ENCODE measurements around the gene SLC36A3. TPM values are rescaled to one million over a fixed set of nuclear protein-coding genes. Genes with fewer than 3 reads are reported as not detected.

The SLC36A3 gene
- total RNA-seq, 1 experiment from 2014 or later = not detected

DNA sequence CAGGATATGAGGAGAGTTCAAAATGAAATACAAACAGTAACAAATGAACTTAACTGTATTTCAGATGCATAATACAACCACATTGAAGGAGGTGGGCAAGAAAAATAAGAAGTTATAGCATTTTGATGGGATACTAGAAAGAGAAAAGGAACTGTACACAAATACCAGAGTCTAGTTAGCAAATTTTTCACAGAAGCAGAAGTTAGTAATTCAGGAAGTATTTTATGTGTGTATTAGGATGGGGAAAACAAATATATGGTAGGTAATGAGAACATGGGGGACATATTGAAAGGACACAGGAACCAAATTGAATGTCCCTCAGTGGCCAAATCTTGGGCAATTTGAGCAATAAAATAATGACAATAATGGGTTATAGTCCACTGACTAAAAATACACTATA lies 32.2 kb downstream of the SLC36A3 start:
- no peak overlapping the region for H3K27ac Mint-ChIP-seq
- no peak overlapping the region for H3K4me3 Mint-ChIP-seq
- POLR2A ChIA-PET = no interaction called here
- no peak for DNase-seq (ENCODE audit: low spot score)
- TF ChIP-seq, protein P1, sequence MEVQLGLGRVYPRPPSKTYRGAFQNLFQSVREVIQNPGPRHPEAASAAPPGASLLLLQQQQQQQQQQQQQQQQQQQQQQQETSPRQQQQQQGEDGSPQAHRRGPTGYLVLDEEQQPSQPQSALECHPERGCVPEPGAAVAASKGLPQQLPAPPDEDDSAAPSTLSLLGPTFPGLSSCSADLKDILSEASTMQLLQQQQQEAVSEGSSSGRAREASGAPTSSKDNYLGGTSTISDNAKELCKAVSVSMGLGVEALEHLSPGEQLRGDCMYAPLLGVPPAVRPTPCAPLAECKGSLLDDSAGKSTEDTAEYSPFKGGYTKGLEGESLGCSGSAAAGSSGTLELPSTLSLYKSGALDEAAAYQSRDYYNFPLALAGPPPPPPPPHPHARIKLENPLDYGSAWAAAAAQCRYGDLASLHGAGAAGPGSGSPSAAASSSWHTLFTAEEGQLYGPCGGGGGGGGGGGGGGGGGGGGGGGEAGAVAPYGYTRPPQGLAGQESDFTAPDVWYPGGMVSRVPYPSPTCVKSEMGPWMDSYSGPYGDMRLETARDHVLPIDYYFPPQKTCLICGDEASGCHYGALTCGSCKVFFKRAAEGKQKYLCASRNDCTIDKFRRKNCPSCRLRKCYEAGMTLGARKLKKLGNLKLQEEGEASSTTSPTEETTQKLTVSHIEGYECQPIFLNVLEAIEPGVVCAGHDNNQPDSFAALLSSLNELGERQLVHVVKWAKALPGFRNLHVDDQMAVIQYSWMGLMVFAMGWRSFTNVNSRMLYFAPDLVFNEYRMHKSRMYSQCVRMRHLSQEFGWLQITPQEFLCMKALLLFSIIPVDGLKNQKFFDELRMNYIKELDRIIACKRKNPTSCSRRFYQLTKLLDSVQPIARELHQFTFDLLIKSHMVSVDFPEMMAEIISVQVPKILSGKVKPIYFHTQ (CRISPR knock-in tag; IDR thresholded peaks at IDR 0.05) = no peak
- no peak for TF ChIP-seq NR1H2 (CRISPR knock-in tag; IDR thresholded peaks at IDR 0.05)
- TF ChIP-seq NFE2L1 (CRISPR knock-in tag; IDR thresholded peaks at IDR 0.05) = no peak
- TF ChIP-seq, protein P2, sequence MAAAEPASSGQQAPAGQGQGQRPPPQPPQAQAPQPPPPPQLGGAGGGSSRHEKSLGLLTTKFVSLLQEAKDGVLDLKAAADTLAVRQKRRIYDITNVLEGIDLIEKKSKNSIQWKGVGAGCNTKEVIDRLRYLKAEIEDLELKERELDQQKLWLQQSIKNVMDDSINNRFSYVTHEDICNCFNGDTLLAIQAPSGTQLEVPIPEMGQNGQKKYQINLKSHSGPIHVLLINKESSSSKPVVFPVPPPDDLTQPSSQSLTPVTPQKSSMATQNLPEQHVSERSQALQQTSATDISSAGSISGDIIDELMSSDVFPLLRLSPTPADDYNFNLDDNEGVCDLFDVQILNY (CRISPR knock-in tag; IDR thresholded peaks at IDR 0.05) = no peak
- TF ChIP-seq MXD4 (CRISPR knock-in tag; IDR thresholded peaks at IDR 0.05; ENCODE audit: borderline replicate concordance) = no peak
- TF ChIP-seq ATF1 (CRISPR knock-in tag; IDR thresholded peaks at IDR 0.05) = no peak
- no peak for TF ChIP-seq CBFB (CRISPR knock-in tag; IDR thresholded peaks at IDR 0.05; ENCODE audit: low read depth)
- TF ChIP-seq SOX15 (CRISPR knock-in tag; IDR thresholded peaks at IDR 0.05) = no peak
- TF ChIP-seq OVOL2 (CRISPR knock-in tag; IDR thresholded peaks at IDR 0.05; ENCODE audit: borderline replicate concordance) = no peak
- no peak for ATAC-seq
- no peaks in the 10 kb centered on the region for H3K27me3 Mint-ChIP-seq (ENCODE audit: low read depth)
- no peaks in the 10 kb centered on the region for H3K9me3 Mint-ChIP-seq
- CTCF ChIA-PET = interaction anchor here (1.6 kb wide), 1 partner anchor 45 kb away, joined by 5 read pairs; no protein-coding TSS in a partner anchor
- H3K36me3 Mint-ChIP-seq = peaks cover 14% of the 10 kb centered on the region
- no peaks in the 10 kb centered on the region for H3K4me1 Mint-ChIP-seq

DNA sequence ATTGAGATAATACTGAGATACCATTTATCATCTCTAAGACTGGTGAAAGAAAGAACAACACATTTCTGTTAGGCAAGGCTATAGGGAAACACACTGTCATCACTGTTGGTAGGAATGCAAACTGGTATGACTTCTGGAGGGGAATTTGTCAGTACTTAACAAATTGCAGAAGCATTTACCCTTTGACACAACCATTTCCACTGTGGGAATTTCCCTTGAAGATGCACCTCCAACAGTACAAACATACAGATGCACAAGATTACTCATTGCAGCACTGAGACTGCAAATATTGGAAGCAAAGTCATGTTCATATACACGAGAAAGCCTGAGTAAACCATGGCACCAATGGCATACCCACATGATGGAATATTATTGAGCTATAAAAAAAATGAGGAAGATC lies 33.0 kb downstream of the SLC36A3 start:
- no peaks in the 10 kb centered on the region for H3K9me3 Mint-ChIP-seq
- no peak for DNase-seq (ENCODE audit: low spot score)
- CTCF ChIA-PET = interaction anchor here (1.6 kb wide), 1 partner anchor 46 kb away, joined by 5 read pairs; no protein-coding TSS in a partner anchor
- TF ChIP-seq, protein P3, sequence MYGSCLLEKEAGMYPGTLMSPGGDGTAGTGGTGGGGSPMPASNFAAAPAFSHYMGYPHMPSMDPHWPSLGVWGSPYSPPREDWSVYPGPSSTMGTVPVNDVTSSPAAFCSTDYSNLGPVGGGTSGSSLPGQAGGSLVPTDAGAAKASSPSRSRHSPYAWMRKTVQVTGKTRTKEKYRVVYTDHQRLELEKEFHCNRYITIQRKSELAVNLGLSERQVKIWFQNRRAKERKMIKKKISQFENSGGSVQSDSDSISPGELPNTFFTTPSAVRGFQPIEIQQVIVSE (CRISPR knock-in tag; IDR thresholded peaks at IDR 0.05; ENCODE audit: borderline replicate concordance) = no peak
- TF ChIP-seq, protein P4, sequence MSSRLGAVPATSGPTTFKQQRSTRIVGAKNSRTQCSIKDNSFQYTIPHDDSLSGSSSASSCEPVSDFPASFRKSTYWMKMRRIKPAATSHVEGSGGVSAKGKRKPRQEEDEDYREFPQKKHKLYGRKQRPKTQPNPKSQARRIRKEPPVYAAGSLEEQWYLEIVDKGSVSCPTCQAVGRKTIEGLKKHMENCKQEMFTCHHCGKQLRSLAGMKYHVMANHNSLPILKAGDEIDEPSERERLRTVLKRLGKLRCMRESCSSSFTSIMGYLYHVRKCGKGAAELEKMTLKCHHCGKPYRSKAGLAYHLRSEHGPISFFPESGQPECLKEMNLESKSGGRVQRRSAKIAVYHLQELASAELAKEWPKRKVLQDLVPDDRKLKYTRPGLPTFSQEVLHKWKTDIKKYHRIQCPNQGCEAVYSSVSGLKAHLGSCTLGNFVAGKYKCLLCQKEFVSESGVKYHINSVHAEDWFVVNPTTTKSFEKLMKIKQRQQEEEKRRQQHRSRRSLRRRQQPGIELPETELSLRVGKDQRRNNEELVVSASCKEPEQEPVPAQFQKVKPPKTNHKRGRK (CRISPR knock-in tag; IDR thresholded peaks at IDR 0.05; ENCODE audit: borderline replicate concordance) = no peak
- TF ChIP-seq, protein P5, sequence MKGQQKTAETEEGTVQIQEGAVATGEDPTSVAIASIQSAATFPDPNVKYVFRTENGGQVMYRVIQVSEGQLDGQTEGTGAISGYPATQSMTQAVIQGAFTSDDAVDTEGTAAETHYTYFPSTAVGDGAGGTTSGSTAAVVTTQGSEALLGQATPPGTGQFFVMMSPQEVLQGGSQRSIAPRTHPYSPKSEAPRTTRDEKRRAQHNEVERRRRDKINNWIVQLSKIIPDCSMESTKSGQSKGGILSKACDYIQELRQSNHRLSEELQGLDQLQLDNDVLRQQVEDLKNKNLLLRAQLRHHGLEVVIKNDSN (CRISPR knock-in tag; IDR thresholded peaks at IDR 0.05) = no peak
- no peak for TF ChIP-seq ELF4 (CRISPR knock-in tag; IDR thresholded peaks at IDR 0.05; ENCODE audit: low read depth)
- TF ChIP-seq NR2C2 (CRISPR knock-in tag; IDR thresholded peaks at IDR 0.05) = no peak
- no peak for TF ChIP-seq ZNF138 (CRISPR knock-in tag; conservative IDR thresholded peaks at IDR 0.05)
- TF ChIP-seq, protein P6, sequence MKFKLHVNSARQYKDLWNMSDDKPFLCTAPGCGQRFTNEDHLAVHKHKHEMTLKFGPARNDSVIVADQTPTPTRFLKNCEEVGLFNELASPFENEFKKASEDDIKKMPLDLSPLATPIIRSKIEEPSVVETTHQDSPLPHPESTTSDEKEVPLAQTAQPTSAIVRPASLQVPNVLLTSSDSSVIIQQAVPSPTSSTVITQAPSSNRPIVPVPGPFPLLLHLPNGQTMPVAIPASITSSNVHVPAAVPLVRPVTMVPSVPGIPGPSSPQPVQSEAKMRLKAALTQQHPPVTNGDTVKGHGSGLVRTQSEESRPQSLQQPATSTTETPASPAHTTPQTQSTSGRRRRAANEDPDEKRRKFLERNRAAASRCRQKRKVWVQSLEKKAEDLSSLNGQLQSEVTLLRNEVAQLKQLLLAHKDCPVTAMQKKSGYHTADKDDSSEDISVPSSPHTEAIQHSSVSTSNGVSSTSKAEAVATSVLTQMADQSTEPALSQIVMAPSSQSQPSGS (CRISPR knock-in tag; IDR thresholded peaks at IDR 0.05; ENCODE audit: borderline replicate concordance, low read depth) = no peak
- TF ChIP-seq, protein P7, sequence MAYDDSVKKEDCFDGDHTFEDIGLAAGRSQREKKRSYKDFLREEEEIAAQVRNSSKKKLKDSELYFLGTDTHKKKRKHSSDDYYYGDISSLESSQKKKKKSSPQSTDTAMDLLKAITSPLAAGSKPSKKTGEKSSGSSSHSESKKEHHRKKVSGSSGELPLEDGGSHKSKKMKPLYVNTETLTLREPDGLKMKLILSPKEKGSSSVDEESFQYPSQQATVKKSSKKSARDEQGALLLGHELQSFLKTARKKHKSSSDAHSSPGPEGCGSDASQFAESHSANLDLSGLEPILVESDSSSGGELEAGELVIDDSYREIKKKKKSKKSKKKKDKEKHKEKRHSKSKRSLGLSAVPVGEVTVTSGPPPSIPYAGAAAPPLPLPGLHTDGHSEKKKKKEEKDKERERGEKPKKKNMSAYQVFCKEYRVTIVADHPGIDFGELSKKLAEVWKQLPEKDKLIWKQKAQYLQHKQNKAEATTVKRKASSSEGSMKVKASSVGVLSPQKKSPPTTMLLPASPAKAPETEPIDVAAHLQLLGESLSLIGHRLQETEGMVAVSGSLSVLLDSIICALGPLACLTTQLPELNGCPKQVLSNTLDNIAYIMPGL (CRISPR knock-in tag; IDR thresholded peaks at IDR 0.05) = no peak
- no peak for TF ChIP-seq ZBTB21 (CRISPR knock-in tag; IDR thresholded peaks at IDR 0.05; ENCODE audit: borderline replicate concordance)
- TF ChIP-seq, protein P8, sequence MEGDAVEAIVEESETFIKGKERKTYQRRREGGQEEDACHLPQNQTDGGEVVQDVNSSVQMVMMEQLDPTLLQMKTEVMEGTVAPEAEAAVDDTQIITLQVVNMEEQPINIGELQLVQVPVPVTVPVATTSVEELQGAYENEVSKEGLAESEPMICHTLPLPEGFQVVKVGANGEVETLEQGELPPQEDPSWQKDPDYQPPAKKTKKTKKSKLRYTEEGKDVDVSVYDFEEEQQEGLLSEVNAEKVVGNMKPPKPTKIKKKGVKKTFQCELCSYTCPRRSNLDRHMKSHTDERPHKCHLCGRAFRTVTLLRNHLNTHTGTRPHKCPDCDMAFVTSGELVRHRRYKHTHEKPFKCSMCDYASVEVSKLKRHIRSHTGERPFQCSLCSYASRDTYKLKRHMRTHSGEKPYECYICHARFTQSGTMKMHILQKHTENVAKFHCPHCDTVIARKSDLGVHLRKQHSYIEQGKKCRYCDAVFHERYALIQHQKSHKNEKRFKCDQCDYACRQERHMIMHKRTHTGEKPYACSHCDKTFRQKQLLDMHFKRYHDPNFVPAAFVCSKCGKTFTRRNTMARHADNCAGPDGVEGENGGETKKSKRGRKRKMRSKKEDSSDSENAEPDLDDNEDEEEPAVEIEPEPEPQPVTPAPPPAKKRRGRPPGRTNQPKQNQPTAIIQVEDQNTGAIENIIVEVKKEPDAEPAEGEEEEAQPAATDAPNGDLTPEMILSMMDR (IDR thresholded peaks at IDR 0.05) = no peak
- TF ChIP-seq, protein P9, sequence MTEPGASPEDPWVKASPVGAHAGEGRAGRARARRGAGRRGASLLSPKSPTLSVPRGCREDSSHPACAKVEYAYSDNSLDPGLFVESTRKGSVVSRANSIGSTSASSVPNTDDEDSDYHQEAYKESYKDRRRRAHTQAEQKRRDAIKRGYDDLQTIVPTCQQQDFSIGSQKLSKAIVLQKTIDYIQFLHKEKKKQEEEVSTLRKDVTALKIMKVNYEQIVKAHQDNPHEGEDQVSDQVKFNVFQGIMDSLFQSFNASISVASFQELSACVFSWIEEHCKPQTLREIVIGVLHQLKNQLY (CRISPR knock-in tag; IDR thresholded peaks at IDR 0.05) = no peak

More for the DNA sequence above, 33.0 kb downstream of the SLC36A3 start:
- H3K4me3 Mint-ChIP-seq = no peak overlapping the region
- no peaks in the 10 kb centered on the region for H3K4me1 Mint-ChIP-seq
- ATAC-seq = no peak
- peaks cover 14% of the 10 kb centered on the region for H3K36me3 Mint-ChIP-seq
- POLR2A ChIA-PET = no interaction called here
- H3K27me3 Mint-ChIP-seq (ENCODE audit: low read depth) = no peaks in the 10 kb centered on the region
- no peak overlapping the region for H3K27ac Mint-ChIP-seq

Data from WTC11 (cell line).